ENCODE results near the gene GPR150.

Gene GPR150

DNA sequence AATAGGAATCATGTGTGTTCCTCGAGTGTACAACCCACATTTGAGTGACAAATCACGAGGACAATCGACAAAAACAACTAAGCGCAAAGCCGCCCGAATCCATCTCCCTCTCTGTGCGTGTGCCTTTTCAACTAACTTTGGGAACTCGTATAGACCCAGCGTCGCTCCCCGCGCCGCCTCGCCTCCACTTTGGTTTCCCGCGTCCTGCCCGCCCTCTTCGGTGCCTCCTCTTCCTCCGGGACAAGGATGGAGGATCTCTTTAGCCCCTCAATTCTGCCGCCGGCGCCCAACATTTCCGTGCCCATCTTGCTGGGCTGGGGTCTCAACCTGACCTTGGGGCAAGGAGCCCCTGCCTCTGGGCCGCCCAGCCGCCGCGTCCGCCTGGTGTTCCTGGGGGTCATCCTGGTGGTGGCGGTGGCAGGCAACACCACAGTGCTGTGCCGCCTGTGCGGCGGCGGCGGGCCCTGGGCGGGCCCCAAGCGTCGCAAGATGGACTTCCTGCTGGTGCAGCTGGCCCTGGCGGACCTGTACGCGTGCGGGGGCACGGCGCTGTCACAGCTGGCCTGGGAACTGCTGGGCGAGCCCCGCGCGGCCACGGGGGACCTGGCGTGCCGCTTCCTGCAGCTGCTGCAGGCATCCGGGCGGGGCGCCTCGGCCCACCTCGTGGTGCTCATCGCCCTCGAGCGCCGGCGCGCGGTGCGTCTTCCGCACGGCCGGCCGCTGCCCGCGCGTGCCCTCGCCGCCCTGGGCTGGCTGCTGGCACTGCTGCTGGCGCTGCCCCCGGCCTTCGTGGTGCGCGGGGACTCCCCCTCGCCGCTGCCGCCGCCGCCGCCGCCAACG, at the start of gene GPR150:
Gene GPR150 (plus strand): TSS at position 58 of the 840 bp plus-strand sequence. CDS start 189 bp downstream, at position 247.
- FAIRE-seq, result peak; percentile 48

DNA sequence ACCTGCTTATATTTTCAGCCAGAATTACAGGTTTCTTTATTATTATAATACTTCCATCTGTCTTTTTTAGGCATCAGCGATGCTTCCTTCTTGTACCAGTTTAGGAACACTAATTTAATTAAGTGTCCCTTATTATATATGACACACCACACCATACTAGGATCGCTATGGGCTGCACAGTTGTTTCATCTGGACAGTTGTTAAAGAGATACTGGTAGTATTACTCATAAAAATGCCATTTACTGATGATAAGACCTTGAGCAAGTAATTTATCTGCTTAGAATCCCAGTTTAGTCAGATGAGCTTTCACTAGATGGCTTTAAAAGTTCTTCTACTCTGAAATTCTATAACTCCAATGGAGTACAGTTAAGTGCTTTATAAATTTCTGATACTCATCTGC, 47.9 kb upstream of the GPR150 start:
- no peak for FAIRE-seq
- no peak for DNase-seq (ENCODE audit: insufficient read length, low spot score)

More for the DNA sequence above, at the start of gene GPR150:
- no peak for DNase-seq (ENCODE audit: insufficient read length, low spot score)

- no peak for FAIRE-seq
- DNase-seq (ENCODE audit: insufficient read length, low spot score), result no peak
These were observed 38.3 kb upstream of the GPR150 start for GRCh38 chr5:95581576-95581975.

- DNase-seq (ENCODE audit: insufficient read length, low spot score) (no peak), FAIRE-seq (no peak)
These were observed 35.9 kb upstream of the GPR150 start for GRCh38 chr5:95583992-95584391.

GRCh38 chr5:95590880-95591279, 29.0 kb upstream of the GPR150 start:
- DNase-seq (ENCODE audit: insufficient read length, low spot score) (no peak), FAIRE-seq (no peak)

DNA sequence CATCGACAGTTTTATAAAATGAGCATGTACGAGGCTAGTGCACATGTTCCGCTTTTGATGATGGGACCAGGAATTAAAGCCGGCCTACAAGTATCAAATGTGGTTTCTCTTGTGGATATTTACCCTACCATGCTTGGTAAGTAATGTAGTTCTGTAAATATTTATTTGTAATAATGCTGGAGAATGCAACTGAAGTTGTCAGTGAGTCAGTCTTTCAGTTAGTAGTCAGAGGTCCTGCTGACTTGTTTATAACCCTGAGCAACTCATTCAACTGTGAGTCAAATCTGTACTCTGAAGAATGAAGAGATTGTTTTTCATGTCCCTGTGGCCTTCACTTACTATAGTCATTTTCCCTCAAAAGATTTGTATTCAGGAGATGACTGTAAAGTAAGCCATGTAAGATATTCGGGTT, 28.4 kb upstream of the GPR150 start:
- DNase-seq (ENCODE audit: insufficient read length, low spot score) (peak; percentile 28), FAIRE-seq (no peak)

GRCh38 chr5:95595289-95595931, 24.5 kb upstream of the GPR150 start:
- FAIRE-seq, result no peak

DNA sequence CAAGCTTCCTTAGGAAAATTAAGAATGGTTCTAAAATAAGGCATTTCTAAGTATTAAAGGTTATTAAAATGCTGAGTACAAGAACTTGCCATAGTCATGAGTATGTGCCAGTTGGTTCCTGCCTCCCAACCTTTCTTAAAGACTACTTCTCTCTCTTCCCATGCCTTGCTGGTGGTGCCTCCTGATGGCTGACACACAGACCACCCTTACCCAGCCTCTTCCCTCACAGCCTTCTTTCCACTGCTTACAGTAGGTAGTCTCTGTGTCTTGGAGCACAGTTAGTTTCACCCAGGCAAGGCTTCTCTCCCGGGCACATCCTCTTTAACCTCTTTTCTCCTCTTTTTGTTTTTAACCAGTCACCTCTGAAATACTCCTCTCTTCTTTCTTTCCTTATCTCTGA, 20.6 kb upstream of the GPR150 start:
- FAIRE-seq, result no peak
- no peak for DNase-seq (ENCODE audit: insufficient read length, low spot score)

More at GRCh38 chr5:95595289-95595931, 24.5 kb upstream of the GPR150 start:
- no peak for DNase-seq (ENCODE audit: insufficient read length, low spot score)

- DNase-seq (ENCODE audit: insufficient read length, low spot score) (no peak), FAIRE-seq (no peak)
These were observed 19.3 kb upstream of the GPR150 start for GRCh38 chr5:95600557-95600956.

GRCh38 chr5:95605786-95606185, 14.1 kb upstream of the GPR150 start:
- FAIRE-seq (no peak), DNase-seq (ENCODE audit: insufficient read length, low spot score) (no peak)

DNA sequence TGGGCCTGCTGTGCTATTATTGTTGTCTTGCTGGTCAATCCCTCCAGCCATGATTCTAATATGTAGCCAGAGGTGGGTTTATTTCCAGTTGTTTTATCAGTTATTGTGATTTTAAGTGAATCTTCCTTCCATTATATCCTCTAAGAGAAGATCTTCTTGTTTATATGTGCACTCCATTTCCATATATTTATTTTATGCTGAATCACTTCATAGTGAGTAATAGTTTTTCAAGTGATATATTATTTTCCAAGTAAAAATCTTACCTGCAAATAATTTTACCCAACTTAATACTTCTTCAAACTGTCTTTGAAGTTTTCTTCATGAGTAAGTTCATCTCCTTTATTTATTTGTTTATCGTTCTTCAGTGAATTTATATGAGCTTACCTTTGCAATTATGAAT, 13.5 kb upstream of the GPR150 start:
- FAIRE-seq (no peak), DNase-seq (ENCODE audit: insufficient read length, low spot score) (no peak)

DNA sequence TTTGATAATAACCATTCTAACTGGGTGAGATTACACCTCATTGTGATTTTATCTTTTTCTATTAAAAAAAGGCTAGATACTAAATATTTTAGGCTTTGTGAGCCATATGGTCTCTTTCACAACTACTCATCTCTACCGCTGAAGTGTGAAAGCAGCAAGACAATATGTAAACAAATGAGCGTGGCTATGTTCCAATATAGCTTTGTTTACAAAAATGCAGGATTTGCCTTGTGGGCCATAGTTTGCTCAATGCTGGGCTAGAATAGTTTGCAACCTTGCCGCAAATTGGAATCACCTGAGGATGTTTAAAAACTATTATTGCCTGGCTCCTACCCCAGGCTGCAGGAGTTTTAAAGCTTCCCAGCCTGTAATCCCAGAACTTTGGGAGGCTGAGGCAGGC, 10.2 kb upstream of the GPR150 start:
- FAIRE-seq, result no peak

DNA sequence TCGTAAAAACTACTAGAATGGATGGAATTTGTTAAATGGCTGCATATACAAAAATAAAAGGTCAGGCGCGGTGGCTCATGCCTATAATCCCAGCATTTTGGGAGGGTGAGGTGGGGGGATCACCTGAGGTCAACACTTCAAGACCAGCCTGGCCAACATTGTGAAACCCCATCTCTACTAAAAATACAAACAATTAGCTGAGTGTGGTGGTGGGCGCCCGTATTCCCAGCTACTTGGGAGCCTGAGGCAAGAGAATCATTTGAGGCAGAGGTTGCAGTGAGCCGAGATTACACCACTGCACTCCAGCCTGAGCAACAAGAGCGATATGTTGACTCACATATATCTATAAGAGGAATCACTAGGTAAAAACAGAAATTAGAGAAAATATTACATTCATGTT, 9.3 kb upstream of the GPR150 start:
- DNase-seq (ENCODE audit: insufficient read length, low spot score), result no peak
- no peak for FAIRE-seq

More for the DNA sequence above, 10.2 kb upstream of the GPR150 start:
- no peak for DNase-seq (ENCODE audit: insufficient read length, low spot score)

GRCh38 chr5:95611396-95611795, 8.5 kb upstream of the GPR150 start:
- DNase-seq (ENCODE audit: insufficient read length, low spot score) (no peak), FAIRE-seq (no peak)

DNA sequence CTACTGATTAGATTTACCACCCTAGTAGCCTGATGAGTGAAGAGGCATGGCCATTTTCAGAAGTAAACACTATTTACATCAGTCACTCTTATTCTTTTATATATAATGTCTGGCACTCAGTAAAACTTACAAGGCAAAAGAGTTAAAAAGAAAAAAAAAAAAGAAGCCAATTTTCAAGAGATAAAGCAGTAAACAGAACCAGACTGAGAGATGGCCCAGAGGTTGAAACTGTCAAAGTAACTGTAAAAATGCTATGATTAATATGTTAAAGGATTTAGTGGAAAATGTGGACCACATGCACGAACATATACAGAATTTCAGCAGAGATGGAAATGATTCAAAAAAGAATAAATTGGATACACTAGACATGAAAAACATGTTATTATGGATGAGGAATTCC, 6.4 kb upstream of the GPR150 start:
- DNase-seq (ENCODE audit: insufficient read length, low spot score) (no peak), FAIRE-seq (no peak)

- no peak for FAIRE-seq
- no peak for DNase-seq (ENCODE audit: insufficient read length, low spot score)
These were observed 4.8 kb upstream of the GPR150 start for GRCh38 chr5:95615164-95615467.

- DNase-seq (ENCODE audit: insufficient read length, low spot score), result peak; percentile 47
- no peak for FAIRE-seq
These were observed 2.8 kb upstream of the GPR150 start for GRCh38 chr5:95617057-95617456.

DNA sequence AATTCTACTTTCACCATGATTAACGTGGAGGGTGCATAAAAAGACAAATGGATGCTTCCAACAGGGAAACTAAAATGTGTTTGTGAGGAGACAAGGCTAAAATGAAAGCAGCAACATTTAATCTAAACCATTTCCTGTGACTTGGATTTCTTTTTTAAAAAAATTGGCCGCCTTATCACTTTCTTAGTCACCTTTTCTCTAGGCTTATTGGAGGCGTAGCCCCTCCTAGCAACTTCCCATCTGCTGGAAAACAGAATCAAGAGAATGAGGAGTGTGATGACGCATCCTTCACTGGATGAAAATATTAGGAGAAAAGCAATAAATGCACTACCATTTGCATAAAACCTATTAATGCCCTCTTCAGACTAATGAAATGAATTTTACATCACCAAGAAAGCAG, 791 bp upstream of the GPR150 start:
- no peak for DNase-seq (ENCODE audit: insufficient read length, low spot score)
- no peak for FAIRE-seq

DNA sequence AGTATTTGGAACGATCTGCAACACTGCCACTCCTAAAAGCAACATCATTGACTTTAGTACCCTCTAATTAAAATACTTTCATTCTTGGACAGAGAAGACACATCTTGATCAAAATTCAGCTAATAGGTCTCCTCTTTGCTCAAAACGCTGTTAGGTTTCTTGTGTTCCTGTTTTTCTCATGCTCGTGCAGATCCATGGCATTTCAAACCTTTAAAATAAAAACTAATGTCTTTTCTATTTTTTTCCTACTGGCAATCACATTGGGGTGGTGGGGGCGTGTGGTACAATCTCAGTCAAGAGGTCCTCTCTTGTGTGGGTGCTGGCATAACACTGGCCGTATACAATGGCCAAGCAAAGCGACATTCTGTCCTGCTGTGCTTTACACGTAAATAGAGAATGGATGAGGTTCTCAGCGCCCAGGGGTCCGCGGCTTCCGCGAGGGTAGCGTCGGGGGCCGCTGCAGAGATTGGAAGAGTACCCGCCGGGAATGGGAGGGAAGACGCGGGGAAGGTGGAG, 315 bp upstream of the GPR150 start:
- no peak for DNase-seq (ENCODE audit: insufficient read length, low spot score)
- no peak for FAIRE-seq

- no peak for FAIRE-seq
- DNase-seq (ENCODE audit: insufficient read length, low spot score), result no peak
These were observed 1.3 kb downstream of the GPR150 start for GRCh38 chr5:95620870-95621838.
